Left cardiac atrium (tissue), 4 donors: ENCODE data around the gene TRMT2A. TPM values are rescaled to one million over a fixed set of nuclear protein-coding genes. Genes with fewer than 3 reads are reported as not detected.
"Not testable (repeated sequence)": the region's sequence is repeated elsewhere in the genome, so short reads cannot be mapped to it uniquely, and the experiment has no call there.

ENCODE experiments used
- ATAC-seq, 2 donors: fragments of 200-7000 bp; cut with Tn5 transposase; one replicate each; pipeline ENCODE4 v1.9.1; 2020; ENCODE audit warnings: mild to moderate bottlenecking in 2 of 2, moderate library complexity in 2 of 2
- DNase-seq: peaks from one replicate; pipeline ENCODE4 v3.0.0-alpha.2; 2020
- intact Hi-C, 2 donors: fragments of 100-400 bp; cut with DNase I; formaldehyde crosslinking; loops; one replicate each; pipeline versions ENCODE4 v1.14.1 to v1.15.1; 2022 to 2023
- long read RNA-seq: library from polyadenylated mRNA; unstranded; transcript quantifications from one replicate; pipeline ENCODE4 v2.0.0, GENCODE V29; 2021
- total RNA-seq, 2 donors: library from RNA; stranded (reverse); fragmentation: NEBNext Ultra II Directional; extraction: Animal tissue kit (Norgen Biotek cat#: 25700); gene quantifications; one replicate each; pipeline ENCODE4 v1.2.1, GENCODE V29; 2021
- donor health status: DM: no; HTN: yes; CAD: no.
- donor health status: DM: no; HTN: yes; CAD: no; lungs with severe emphysema.
- donor health status: DM: yes; HTN: yes; CAD: no.
- donor health status: Dilated cardiomyopathy.

The TRMT2A gene, protein sequence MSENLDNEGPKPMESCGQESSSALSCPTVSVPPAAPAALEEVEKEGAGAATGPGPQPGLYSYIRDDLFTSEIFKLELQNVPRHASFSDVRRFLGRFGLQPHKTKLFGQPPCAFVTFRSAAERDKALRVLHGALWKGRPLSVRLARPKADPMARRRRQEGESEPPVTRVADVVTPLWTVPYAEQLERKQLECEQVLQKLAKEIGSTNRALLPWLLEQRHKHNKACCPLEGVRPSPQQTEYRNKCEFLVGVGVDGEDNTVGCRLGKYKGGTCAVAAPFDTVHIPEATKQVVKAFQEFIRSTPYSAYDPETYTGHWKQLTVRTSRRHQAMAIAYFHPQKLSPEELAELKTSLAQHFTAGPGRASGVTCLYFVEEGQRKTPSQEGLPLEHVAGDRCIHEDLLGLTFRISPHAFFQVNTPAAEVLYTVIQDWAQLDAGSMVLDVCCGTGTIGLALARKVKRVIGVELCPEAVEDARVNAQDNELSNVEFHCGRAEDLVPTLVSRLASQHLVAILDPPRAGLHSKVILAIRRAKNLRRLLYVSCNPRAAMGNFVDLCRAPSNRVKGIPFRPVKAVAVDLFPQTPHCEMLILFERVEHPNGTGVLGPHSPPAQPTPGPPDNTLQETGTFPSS
- 10 to 100 TPM; 26.7 to 29.3 TPM for total RNA-seq
- long read RNA-seq, transcript TRMT2A-201 (12 exons, 2,964 nt): major isoform, 21 of 49 reads
- long read RNA-seq, transcript TRMT2A-202 (13 exons, 2,928 nt): minor isoform, 5 of 49 reads
- long read RNA-seq, partial matches to known transcripts: 2 of 49 reads
- long read RNA-seq, other reads (novel, unspliced or antisense): 20 of 49 reads

DNA sequence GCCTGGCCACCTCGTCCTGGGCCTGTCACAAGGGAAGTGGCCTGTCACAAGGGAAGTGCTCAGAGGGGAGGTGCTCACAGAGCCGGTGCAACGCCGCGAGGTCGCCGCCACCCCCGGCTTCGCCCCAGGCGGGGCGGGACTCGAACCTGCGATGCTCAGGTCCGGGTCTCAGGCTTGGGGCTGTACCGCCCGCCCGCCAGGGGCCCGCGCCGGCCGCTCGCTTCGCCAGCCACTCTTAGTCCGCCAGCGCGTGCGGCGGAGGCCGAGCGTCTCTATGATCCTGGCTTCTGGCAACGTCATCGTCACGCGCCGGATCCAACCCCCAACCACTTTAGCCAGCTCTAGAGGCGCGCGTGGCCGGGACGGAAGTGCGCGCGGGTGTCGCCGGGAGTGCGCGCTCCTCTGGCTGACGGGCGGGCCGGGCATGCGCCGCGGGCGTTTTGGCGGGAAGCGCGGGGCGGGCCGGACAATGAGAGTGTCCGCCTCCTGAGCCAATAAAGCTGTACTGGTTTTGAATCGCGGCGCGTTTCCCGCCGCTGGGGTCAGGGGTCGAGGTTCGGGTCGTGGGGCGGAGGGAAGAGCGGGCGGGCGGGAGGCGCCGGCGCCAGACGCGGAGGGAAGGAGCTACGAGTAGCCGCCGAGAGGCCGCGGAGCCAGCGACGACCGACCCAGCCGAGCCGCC is at the start of gene TRMT2A:
Gene TRMT2A (minus strand): TSS at position 276 of the 682 bp plus-strand sequence. CDS start 320 bp downstream, outside the sequence.
- ATAC-seq: peak; percentile 93 to 95
- peak; percentile 99 for DNase-seq
- intact Hi-C loops: loop anchor here in 1 of 2 donors (10.0 kb wide), 2 partner anchors 82 to 142 kb away; no protein-coding TSS in a partner anchor

DNA sequence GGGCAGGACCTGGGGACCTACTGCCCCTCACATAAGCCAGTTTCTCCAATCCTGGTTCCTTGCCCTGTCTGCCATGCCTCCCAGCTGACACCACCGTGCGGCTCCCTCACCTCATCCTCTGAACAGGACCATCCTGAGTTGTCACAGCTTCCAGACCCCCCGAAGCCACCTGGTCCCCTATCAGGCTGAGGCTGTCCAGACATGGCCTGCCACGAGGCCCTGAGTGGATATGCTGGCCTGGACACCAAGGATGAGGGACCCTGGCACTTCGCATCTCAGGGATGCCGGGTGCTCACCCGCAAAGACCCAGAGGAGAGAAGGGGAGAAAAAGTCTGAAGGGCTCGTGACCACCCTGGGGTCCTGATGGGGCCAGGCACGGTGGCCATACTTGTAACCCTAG is 49.7 kb upstream of the TRMT2A start:
- no peak for ATAC-seq
- intact Hi-C loops: no loop called here
- no peak for DNase-seq

DNA sequence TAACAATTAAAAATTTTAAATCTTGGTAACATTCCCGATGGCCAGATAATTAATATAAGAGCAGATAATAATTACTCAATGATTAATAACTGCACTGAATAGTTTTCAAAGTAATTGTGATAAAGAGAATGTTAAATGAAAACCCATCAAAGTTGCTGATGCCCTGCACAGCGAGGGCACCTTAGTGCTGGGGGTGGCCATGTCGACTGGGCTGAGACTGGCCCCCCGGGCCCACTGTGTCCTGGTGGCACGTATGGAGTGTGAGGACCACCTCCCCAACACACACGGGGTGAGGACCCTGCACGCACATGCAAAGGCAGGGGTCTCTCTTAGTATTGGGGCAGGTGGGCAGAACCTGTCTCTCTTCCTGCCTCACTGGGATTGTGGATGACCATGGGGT is 48.9 kb upstream of the TRMT2A start:
- no peak for DNase-seq
- no peak for ATAC-seq
- intact Hi-C loops: no loop called here

DNA sequence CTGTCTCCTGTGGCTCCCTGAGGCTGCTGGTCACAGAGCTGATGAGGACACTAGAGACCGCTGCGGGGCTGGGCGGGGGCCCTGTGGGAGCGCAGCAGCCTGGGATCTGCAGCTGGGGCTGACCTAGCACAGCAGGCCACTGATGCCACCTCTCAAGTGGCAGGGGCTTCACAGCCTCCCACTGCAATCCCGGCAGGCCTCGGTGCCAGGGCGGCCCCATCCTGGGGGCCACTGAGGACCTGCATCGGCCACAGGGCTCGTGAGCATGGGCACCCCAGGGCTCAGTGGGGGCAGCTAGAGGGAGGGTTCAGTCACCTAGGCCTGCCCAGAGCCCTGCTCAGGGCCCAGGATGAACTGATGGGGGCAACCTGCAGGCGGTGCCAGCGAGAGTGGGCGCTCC is 48.4 kb upstream of the TRMT2A start:
- intact Hi-C loops: no loop called here

DNA sequence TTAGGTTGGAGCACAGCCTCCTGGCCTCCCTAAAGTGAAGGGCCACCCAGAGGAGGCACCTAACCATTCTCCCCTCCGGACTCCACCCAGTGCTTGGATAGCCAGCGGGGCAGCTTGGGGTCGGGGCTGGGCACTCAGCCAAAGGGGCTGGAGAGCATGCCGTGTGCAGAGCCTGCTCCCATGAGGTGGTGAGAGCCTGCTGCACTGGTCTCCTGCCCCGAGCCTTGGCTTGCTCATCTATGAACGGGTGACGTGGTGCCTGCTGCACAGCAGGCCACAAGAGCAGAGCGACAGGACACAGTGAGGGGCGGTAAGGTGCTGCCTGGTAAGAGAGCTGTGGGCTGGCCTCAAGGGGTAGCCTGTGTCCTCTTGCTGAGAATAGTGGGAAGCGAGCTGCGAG is 47.8 kb upstream of the TRMT2A start:
- intact Hi-C loops: no loop called here
- ATAC-seq: no peak
- no peak for DNase-seq

More for the DNA sequence above, 48.4 kb upstream of the TRMT2A start:
- DNase-seq: no peak
- ATAC-seq: no peak

DNA sequence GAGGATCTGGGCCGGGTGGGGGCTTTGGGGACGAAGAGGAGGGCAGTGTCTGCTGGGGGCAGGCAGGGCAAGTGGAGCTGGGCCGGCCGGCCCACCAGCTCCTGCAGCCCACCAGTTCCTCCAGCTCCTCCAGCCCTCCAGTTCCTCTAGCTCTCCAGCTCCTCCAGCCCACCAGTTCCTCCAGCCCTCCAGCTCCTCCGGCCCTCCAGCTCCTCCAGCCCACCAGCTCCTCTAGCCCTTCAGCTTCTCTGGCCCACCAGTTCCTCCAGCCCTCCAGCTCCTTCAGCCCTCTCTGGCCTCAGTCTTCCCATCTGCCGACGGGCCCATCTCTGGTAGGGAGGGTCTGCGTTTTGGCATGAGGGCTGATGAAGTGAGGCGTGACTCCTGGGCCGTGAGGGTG is 43.0 kb upstream of the TRMT2A start:
- no peak for ATAC-seq

DNA sequence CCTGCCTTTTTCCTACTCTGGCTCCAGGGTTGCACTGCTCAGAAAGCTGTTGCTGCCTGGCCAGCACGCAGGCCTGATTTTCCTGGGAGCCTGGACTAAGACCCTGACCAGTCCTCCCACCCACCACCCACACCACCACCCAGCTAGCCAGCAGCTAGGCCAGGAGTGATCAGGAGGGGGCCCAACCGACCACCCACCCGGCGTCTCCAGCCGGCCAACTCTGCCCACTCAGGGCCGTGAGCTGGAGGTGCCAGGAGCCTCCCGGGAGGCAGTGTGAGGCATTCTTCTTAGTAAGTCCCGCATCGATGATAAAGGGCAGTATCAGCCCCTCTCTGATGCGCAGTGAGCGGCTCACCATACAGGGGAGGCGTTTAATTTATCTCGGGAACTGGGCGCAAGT is 42.5 kb upstream of the TRMT2A start:
- not testable (repeated sequence) for ATAC-seq, DNase-seq
- intact Hi-C loops: loop anchor here (2.0 to 5.0 kb wide), 2 partner anchors 108 to 125 kb away; partner anchors contain the start of gene RTN4R (in 2 of the 2)

More for the DNA sequence above, 43.0 kb upstream of the TRMT2A start:
- DNase-seq: no peak
- intact Hi-C loops: no loop called here

DNA sequence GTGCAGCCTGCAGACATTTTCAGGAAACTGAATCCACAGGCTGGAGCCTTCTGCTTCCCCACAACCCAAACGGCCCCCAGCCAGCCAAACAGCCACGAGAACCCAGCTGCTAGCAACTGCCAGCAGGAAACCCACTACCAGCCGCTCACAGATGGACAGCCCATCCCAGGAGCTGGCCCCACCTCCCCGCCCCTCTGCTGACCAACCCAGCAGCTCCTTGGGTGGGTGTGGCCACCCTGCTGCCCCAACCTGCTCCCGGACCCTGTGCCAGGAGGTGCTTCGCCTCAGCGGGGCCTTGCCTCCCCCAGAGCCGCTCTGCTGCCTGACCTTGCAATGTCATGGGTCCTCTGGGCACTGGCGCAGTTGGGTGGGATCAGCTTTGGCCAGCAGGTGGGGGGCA is 42.0 kb upstream of the TRMT2A start:
- ATAC-seq (peak in 1 of 2 donors; percentile 25), DNase-seq (no peak)
- intact Hi-C loops: loop anchor here (2.0 to 5.0 kb wide), 2 partner anchors 108 to 126 kb away; partner anchors contain the start of gene RTN4R (in 2 of the 2)

DNA sequence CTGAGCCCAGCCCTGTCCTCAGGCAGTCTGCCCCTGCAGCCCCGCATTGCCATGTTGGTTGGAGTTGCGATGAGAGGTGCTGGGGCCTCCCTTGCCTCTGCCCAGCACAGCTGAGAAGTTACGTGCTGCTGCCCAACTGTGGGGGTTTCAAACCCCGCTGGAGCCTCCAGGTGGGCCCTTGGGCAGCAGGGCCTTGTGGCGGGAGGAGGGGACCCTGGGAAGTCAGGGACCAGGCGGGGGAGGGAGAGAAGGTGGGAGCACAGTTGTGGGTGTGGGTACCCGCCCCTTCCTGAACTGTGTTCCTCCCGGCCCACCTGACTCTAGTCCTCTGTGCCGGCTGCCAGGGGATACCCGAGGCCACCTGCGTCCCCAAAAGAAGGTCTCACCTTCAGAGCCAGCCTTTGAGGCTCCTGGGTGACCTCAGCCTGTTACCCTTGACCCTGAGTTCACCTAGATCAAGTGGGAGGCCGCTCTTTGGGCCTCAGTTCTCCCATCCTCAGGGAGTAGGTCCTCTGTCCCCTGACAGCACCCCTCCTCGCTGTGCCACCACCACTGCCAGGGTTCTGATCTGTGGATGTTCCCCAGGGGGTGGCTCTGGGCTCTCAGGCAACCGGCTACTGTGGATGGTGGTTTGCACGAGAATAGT is 41.5 kb upstream of the TRMT2A start:
- intact Hi-C loops: loop anchor here (2.0 to 5.0 kb wide), 2 partner anchors 109 to 126 kb away; partner anchors contain the start of gene RTN4R (in 2 of the 2)
- DNase-seq (no peak), ATAC-seq (no peak)

DNA sequence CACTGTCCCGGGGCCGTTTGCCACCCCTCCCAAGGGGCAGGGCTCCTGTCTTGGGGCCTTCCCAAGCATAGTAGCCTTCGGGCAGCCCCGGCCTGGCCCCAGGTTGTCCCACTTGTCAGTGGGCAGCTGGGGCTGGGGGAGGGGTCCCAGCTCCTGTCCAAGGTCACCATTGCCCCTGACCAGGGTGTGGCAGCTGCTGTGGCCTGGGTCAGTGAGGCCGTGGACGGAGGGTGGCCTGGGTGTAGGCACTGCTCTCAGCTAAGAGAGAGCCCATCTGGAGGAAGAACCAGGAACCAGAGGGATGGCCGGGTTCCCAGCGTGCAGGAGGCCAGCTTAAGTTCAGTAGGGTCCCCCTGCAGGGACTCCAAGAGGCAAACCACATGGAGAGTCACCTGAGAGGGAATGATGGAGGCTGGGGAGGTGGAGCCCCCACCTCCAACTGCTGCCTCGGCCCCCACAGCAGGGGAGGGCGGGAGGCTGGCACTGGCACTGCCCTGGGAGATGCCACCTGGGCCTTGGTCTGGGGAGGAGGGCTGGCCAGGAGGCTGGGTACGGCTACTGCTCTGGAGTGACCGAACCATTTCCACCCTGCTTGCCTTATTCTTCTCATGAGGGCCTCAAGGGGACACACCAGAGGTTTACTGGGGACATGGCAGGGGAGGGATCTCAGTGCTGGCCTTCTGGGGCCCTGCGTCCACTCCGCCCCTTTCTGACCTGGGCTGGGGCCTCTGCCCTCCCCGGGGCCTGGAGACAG is 40.6 kb upstream of the TRMT2A start:
- intact Hi-C loops: loop anchor here (1.0 to 5.0 kb wide), 3 partner anchors 110 to 128 kb away; partner anchors contain the start of gene RTN4R (in 2 of the 2)
- ATAC-seq (no peak), DNase-seq (no peak)

DNA sequence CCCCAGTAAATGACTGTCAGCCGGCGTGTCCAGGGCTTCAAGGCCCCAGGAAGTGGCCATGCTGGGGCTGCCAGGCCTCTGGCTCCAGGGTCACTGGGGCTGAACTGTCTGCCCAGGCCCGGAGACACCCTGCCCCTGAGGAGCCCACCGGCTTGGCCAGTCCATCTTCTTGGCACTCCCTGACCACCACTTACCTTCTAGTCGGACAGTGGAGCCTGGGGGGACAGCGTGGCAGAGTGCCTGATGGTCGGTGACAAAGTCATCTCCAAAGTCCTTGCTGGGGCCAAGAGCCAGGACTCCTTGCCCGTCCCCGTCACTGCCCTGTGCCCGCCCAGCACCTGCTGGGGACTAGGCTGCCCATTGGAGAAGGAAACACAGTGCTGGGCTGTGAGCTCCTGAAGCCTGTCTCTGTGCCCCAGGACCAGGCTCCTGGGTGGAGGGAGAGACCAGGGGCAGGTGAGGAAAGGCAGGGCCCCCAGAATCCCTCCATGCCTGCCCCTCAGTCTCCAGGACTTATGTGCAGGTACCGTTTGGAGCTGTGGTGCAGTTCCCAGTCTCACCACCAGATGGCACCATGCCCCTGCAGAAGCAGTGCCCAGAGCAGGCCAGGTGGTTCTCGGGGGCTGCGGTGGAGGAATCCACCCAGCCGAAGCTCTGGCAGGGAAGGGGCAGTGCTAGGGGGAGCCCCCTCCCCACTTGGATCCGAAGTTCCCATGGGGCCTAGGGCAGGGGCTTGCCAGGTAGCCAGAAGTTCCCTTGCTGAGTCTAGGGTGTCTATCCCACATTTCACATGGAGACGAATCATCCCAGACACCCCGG is 39.8 kb upstream of the TRMT2A start:
- intact Hi-C loops: loop anchor here (1.0 to 5.0 kb wide), 2 partner anchors 110 to 128 kb away; partner anchors contain the start of gene RTN4R (in 2 of the 2)
- ATAC-seq (peak; percentile 75 to 83), DNase-seq (peak; percentile 81)

DNA sequence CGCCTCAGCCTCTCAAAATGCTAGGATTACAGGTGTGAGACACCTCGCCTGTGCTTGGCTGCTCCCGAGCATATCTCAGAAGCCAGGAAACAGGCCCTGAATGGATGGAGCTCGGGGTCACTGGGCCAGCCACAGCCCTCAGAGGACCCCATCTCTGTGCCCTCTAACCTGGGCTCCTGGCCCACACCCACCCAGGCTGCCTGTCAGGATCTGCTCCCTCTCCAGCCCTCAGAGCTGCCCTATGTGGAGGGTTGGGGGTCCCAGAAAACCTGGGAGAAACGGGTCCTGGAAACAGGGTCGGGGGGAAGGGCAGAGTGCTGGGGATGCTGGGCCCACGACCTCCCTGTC is 39.0 kb upstream of the TRMT2A start:
- no peak for ATAC-seq
- intact Hi-C loops: loop anchor here (5.0 kb wide), 1 partner anchor 111 kb away; the partner anchor contains the start of gene RTN4R (in 2 of the 2)
- DNase-seq: no peak

DNA sequence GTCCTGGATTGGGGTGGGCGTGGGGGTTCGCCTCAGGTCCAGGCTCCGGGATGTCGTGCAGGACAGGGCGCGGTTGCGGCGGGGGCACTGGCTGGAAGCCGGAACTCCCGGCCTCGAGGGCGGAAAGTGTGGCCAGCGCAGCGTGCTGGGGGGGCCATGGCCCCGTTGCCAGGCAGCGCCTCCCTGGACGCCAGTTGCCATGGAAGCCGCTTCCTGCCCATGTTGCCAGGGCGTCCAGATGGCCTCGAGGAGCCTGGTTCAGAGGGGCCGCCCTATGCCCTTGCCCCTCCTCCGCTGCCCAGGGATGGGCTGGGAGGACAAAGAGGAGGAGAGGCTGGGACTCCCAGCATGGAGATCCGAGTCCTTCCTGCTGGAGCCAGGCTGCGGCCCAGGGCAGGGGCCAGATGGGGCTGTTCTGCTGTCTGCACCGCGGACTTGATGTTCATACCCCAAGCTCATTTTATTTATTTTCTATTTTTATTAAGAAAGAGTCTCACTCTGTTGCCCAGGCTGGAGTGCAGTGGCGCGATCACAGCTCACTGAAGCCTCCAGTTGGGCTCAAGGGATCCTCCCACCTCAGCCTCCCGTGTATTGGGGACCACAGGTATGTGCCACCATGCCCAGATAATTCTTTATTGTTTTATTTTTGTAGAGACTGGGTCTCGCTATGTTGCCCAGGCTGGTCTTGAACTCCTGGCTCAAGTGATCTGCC is 38.5 kb upstream of the TRMT2A start:
- ATAC-seq: peak; percentile 34 to 36
- intact Hi-C loops: loop anchor here (5.0 kb wide), 1 partner anchor 112 kb away; the partner anchor contains the start of gene RTN4R (in 2 of the 2)
- peak; percentile 66 for DNase-seq

DNA sequence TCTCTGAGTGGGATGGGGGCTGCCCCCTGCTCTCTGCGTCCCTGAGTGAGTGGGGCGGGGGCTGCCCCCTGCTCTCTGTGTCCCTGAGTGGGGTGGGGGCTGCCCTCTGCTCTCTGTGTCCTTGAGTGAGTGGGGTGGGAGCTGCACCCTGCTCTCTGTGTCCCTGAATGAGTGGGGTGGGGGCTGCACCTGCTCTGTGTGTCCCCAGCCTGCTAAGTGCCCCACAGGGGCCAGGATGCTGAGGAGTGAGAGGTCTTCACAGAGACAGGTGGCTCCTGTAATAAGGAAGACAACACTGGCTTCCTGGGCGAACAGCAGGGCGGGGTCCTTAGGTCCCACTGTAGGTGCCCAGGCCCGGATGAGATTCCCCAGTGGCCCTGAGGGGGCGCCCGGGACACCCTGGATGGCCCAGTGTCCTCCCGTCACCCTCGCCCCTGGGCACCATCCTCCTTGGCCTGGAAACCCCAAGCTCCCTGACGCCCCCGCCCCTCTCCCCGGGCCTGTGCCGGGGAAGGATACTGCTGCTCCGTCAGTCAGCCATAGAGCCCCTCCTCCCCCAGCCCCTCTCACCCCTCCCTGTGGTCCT is 37.7 kb upstream of the TRMT2A start:
- ATAC-seq: no peak

DNA sequence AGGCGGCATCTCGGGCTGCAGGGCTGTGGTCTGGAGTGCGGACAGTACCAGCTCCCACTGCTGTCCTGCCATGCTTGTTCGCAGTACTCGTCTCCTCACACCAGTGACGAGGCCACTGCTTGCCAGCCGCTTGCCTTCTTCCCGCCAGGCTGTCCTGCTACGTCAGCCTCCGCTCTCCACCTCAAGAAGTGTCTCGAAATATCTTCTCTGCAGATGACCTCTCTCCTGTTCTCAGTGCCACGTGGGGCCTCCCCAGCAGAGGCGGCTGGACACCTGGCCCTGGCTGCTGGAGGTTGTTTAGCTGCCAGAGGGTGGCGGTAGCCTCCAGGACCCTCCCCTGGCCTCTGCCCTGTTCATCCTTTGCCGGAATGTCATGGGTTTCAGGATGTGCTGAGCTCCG is 36.9 kb upstream of the TRMT2A start:
- intact Hi-C loops: no loop called here
- DNase-seq: no peak
- ATAC-seq: no peak

More for the DNA sequence above, 37.7 kb upstream of the TRMT2A start:
- intact Hi-C loops: loop anchor here (5.0 kb wide), 1 partner anchor 113 kb away; the partner anchor contains the start of gene RTN4R (in 2 of the 2)
- no peak for DNase-seq

DNA sequence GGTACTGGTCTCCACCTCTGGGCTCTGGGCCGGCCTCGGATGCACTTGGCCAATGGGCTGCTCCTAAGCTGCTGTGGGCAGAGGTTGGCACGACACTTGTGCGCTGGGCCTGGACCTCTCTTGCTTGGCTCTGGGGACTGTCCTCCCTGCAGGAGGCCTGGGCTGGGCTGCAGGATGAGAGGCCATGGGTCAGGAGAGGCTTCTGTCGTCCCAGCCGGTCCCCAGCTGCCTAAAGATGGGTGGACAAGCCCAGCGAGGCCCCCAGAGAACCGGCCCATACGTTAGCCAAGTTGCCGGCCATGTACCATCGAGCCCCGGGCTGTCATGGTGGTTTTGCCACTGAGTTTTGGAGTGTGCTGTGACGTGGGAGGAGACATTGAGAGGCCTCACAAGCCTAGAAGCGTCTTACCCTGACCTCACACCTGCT is 35.5 kb upstream of the TRMT2A start:
- ATAC-seq (no peak), DNase-seq (no peak)
- intact Hi-C loops: no loop called here
